ENCODE data around the gene ETHE1. TPM values are rescaled to one million over a fixed set of nuclear protein-coding genes. Genes with fewer than 3 reads are reported as not detected.

Gene ETHE1
- total and polyA plus RNA-seq, 2 of the 8 experiments (the other 6 are each of a cell fraction or from before 2014, with no cell fraction given), result 19.9 to 96.0 TPM

GRCh38 chr19:43534305-43534815 lies 7.4 kb upstream of the ETHE1 start (continued):
- TF ChIP-seq ATF3 (IDR thresholded peaks at IDR 0.05; ENCODE audit: insufficient read depth, low read depth, low read length), result no peak
- no peak for TF ChIP-seq CREB1 (IDR thresholded peaks at IDR 0.05)
- no peak for TF ChIP-seq NRF1 (IDR thresholded peaks at IDR 0.05; ENCODE audit: low read depth, low read length)
- no peak for TF ChIP-seq SUZ12 (IDR thresholded peaks at IDR 0.05; ENCODE audit: low read length)

Data from H1 (cell line).